ENCODE data around the gene TEPSIN.
A peak's percentile ranks its signal among the peaks of the same experiment; 100 is the strongest.

The TEPSIN gene

DNA sequence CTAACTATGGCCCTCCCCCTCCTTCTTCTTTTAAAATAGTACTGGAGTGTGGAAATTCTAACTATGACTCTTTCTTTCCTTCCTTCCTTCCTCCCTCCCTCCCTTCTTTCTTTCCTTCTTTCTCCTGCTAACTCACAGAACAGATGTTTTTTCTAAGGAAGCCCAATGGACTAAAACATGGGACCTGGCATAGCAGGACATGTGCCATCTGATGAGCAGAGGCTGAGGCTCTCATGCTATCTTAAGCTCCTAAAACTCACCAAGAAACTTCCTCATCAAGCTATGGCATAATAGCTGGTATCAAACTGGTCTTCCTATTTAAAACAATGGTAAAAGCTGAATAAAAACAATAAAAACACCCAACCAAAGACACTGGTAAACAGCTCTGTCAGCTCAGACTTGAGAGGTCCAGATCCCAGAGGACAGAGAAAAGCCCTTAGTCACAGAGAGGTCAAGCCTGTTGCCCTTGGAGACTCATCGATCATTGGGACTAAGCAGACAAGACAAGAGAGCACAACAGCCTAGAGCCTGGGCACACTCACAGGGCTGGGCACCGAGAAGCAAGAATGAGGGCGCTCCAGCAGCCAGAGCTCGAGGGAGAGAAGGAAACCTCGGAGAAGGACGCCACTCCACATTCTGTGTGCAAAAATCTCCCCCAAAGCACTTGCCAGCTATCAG lies 28.7 kb upstream of the TEPSIN start:
- no peak for DNase-seq

DNA sequence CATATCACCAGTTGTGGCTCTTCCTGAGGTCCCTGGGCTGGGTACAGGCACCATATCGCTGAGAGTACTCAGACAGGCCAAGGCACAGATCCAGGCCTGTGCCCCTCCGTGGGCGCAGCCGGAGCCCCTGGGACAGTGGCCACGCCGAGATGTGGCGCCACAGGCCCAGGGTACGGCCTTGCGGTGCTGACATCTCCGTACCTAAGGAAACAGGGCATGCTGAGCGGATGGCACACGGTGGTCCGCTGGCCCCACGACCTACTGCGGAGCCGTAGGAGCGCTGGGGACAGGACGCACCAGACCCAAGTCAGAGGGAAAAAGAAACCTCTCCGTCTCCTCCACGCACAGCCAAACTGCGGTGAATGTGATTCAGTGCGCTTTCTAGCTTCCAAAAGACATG lies 26.7 kb upstream of the TEPSIN start:
- DNase-seq, result no peak

DNA sequence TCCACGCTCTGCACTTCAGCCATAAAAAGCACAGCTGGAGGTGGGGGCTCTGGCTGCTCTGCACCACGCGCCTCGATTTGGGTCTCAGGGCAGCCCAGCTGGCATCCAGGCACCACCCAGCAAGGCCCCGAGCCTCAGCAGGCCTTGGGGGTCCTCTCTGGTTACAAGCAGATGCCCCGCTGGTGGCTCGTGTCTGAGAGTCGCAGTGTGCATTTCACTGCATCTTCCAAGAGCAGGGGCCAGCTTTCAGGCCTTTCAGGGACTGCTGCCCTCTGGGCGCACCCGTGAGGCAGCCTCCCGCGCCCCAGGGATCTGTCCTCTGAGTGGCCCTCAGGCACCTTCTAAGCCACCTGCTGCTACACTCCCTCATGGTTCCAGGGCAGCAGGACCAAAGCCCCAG lies 25.8 kb upstream of the TEPSIN start:
- DNase-seq, result no peak

DNA sequence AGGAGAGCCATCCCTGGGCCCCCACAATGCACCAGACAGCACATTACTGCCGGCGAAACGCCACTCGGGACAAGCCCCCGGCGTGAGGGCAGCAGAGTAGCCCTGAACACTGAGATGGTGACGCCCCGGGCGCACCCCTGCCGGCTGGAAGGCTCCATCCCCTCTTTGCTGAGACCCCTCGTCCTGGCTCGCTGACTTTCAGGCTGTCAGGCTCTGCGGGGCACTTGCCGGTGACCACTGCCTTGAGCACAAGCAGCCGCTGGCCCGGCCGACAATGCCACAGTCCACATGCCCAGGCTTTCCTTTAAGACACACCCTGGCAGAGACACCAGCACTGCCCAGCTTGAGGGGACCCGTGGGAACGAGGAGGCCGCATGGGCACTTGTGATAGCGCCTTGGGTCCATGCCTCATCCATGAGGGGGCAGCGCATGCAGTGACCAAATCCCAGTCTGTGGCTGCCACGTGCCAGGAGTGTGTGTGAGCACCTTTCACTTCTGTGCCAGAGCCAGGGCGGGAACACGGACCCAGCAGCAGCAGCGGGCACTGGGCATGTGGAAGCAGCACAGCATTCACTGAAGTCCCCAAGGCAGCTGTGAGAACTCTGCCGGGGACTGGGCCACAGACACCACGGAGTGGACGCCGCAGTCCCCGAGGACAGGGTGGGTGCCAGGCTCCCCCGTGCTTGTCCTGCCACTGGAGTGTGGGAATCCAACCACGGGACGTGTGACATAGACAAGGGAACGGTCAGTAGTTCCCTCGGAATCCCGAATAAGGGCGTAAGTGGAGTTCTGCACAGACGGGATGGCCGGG lies 24.7 kb upstream of the TEPSIN start:
- DNase-seq, result no peak

DNA sequence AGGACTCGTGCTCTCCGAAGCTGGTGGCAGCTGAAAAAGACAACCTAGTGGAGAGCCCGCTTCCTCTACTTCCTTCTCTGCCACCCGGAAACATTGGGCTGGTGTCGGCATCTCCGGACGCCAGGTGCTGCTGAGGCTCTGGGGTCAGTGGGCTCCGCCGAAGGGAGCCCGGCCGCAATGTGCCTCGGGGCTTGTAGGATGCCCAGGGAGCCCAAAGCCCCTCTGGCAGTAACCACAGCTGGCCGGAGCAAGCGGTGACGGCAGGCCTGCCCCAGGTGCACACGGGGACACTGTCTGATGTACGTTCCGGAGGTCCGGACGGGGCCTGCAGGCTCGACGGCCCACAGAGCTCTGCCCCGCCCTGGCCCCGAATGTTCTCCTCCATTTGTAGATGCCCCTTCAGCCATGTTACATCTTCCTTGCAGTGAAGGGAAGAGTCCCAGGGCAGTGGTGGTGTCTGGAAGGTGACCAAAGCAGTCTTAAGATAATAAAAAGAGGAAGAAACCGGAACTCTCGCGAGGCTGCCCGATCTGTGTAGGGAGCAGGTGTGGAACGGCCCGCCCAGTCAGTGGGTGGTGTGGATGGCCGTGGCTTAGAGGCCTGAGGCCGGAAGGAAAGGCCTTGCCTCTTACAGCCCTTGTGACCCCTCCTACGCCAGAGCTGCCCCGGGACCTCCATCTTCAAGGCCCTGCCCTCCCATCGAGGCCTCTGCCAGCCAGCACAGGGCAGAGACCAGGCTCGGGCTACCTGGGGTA lies 22.9 kb upstream of the TEPSIN start:
- DNase-seq, result no peak

DNA sequence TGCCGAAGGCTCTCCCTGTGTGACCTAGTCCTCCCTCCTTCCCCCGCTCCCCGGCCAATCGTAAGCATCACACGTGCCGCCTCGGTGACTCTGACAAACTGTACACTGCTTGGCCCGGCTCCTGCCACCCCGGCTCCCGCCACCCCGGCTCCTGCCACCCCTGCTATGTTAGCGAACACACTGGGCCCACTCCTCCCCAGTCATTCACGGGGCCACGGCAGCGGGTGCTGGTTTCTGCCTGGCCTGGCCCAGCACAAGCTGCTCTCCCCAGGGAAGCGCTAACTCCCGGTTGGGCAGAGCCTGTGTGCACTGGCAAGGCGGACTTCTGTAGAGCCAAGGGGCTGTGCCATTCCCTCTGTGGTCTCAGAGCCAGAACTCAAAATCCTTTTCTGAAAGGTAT lies 22.2 kb upstream of the TEPSIN start:
- no peak for DNase-seq

DNA sequence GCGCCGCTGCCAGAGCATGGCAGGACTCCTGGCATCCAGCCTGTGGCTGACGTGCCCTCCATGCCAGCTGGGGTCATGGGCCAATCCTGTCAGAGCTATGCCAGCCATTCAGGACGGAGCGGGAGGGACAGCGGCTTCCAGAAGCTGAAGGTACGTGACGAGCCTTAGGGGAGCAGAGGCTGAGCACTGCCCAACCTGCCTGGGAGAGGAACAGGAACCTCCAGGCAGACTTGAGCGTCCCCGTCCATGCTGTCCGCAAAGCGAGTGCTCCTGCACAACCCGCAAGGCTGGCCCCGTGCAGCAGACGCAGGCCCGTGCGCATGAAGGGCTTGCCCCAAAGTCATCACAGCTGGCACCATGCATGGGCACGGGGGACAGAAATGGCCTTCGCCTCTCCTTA lies 21.8 kb upstream of the TEPSIN start:
- DNase-seq, result no peak

DNA sequence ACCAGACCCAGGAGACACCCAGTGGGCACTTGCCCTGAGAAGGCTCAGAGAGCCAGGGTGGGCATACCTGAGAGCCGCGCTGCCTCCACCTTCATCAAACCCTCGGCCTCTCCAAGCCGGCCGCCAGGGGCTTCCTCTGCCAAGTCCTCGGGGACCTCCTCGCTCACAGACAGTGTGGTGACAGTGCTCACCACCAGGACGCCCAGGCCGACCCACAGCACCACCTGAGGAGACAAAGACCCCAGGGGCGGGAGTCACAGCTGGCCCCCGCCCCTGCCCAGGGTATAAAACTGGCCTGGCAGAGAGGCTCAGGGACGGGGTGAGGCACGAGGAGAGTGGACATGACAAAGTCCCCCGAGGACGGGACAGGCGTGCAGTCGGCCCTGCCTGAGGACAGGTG lies 21.3 kb upstream of the TEPSIN start:
- DNase-seq, result no peak

DNA sequence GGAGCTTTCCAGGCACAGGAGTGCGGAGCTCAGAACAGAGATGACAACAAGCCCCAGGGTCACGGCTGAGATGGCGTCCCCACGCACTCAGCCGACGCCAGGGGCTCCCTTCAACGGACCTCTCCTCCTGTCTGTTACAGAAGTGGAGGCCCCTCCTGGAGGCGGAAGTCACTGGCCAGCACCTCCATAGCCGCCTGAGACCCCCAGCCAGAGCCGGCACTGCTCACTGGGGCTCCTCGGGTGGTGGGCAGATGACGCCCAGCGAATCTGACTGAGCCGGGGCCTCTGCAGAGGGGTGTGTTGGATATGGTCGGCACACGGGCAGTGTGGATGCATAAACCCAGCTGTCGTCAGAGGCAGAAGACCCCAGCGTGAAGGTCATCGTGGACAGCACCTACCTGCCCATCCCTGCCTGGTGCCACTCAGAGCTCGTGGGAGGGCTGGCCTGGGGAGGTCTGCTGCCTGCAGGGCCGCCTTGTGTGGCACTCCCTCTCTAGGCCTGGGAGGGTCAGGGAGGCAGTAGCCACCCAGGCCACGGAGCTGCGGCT lies 20.3 kb upstream of the TEPSIN start:
- DNase-seq, result no peak

- no peak for DNase-seq
Measured at GRCh38 chr17:81258292-81258691, 19.4 kb upstream of the TEPSIN start.

- no peak for DNase-seq
Measured at GRCh38 chr17:81257533-81257932, 18.7 kb upstream of the TEPSIN start.

DNA sequence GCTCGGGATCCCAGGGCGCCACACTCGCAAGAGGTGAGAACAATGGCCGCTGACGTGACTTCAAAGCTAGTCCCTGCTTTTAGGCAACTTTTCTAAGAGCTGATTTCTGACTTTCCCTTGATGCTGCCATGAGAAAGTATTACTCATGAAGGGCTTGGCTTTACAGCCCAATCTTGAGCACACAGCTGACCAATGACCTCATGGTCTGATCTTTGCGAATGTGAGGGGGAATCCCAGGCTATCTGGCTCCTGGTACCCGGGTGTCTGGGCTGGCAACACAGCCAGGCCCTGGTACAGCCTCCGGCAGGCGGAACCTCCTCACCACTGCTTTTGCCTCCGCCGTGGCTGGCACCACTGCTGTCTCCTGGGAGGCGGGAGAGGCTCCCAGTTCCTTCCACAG lies 17.8 kb upstream of the TEPSIN start:
- no peak for DNase-seq

DNA sequence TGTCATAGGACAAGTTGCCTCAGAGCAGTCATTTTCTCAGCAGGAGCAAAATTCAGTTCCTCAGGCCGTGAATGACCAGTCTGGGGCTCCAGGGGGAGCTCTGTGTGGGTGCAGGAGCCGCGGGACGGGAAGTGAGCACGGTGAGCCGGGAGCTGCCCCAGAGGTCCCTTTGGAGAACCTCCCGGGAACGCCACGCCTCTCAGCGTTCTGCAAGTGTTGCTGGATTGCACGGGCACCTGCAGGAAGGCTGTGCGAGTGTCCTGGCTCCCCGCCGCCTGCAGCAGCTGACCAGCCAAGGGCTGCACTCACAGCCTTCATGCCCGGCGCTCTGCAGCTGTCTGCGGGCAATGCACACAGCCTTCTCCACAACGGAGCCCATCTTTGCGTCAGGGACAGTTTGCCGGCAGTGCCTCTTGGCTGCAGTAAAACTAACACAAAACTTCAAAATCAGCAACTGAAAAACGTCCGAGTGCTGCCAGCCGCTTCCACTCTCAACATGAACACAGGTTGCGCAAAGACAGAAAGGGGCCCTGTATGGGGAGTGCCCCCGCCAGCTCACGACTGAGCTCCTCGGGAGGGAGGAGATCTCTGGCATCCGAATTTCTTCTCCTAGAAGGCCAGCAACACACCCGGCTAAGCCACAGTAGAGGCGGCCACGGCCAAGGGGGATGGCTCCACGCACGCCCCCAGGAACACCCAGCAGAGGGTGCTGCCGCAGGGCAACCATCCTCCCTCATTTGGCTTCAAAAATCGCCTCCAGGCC lies 16.3 kb upstream of the TEPSIN start:
- DNase-seq, result no peak

DNA sequence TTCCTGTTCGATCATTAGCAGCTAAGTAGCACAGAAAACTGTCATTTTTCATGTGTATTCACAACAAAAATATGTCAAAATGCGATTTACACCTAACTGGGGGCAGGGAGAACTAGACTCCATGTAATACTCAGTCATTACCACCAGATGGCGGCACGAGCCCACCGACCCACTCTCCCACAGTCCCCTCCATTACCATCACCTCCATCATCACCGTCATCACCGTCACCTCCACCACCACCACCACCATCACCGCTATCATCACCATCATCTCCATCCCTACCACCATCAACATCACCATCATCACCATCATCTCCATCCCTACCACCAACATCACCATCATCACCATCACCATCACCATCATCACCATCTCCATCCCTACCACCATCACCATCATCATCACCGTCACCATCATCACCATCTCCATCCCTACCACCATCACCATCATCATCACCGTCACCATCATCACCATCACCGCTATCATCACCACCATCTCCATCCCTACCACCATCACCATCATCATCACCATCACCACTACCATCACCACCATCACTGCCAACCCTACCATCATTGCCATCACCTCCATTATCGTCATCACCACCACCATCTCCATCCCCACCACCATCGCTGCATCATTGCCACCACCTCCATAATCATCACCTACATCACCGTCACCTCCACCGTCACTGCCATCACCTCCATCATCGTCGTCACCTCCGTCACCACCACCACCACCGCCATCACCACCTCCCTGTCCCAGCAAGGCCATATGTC lies 14.7 kb upstream of the TEPSIN start:
- DNase-seq, result peak; percentile 66

DNA sequence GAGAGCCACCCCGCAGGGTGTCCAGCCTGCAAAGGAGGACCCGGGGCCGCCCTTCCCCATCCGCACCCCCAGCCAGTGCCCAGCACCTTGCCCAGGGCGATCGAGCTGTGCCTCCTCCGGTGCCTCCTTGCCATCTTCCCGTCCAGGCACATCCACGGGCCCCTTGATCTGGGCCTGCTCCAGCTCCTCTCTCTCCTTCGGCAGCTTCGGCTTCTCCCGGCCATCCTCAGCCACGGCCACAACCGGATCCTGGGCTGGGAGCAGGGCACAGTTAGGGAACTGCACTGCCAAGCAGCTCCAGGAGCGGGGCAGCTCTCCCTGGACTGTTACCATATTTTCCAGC lies 14.1 kb upstream of the TEPSIN start:
- DNase-seq, result no peak

DNA sequence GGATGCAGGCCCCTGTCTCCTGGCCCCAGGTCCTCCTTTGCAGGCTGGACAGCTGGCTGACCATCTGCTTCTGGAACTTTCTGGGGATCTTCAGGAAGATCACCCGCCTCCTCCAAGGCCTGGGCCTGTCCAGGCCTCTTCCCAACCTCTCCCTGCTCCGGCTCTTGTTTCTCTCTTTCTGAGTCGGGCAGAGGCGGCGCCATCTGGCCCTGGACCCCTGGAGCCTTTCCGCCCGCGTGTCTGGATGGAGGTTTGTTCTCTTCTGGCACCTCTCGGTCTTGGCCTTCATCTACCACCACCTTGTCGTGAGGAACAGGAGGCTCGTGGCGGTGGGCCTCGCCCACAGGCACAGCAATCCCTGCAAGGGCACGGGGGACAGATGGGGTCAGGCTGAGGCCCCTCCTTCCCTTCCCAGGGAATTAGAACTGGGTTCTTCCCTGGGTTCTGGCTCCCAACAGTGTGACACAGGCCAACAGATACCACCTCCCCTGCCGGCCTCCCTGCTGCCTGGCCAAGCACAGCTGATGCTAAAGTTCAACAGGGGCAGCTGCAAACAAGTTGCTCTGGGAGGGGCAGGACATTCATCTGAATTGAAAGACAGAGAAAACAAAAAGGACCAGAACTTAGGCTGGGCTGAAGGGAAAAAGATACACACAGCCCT lies 13.6 kb upstream of the TEPSIN start:
- no peak for DNase-seq

DNA sequence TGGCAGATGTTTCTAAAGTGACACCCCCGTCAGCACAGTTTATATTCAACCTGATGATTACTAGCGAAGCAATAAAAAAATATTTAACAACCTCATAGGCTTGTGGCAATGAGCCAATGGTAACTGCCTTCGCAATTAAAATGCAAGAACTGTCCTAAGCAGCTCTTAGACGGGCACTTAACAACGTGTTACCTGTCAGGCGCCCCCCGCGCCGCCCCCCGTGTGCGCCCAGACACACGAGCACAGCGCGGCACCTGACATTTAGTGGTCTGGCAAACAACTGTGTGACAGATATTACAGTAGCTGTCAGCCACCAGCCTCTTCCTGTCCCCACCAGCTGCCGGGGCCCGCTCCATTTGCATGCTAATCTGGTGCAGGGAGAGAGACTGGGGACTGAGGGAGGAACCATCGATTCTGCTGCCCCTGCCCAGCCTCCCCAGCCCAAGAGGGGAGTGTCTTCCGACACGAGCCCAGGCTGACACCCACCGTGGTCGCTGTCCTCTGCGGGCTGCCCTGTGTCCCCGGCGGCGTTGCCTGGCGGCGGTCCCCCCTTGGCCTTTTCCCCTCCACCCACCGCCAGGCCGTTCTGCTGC lies 12.9 kb upstream of the TEPSIN start:
- DNase-seq, result no peak

- DNase-seq, result no peak
Measured at GRCh38 chr17:81251094-81251708, 12.3 kb upstream of the TEPSIN start.

DNA sequence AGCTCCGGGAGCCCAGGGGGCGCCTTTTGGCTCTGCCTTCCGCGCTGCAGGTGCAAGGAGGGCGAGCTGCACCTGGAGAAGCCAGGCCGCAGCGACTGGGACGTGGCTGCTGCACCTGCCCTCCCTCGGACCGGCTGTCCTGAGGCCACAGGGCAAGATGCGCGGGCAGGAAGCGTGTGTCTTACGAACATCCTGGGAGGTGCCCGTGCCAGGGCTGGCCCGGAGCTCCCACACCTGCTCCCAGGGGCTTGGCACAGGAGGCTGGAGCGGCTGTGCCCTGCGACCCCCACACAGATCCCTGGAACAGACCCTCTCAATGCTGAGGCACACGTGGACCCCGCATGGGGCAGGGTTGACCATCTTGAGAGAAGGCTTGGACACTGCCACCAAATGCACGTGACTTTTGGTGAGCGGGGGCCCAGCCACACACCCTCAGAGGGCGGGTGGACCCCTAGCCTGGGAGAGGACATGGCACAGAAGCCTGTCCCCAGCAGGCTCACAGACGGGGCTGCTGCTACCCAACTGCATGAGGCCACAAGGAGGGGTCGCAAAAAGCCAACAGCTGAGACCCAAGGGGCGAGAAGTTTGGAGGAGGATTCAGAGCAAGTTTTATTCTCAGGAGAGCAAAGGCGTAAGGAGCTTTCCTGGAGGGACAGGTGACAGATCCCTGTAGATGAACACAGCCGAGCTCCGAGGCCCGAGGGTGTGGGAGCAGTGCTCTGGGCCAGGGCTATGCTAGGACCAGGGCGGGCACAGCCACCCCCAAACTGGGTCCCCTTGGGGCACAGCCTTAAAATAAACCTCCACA lies 11.6 kb upstream of the TEPSIN start:
- no peak for DNase-seq

Measured in activated T-cell treated with anti-CD3 and anti-CD28 coated beads, Interleukin-2, amount 50 U/mL, for 1 hour (primary cell).